Gastrocnemius medialis (tissue), 4 donors: Measurements from ENCODE around the gene HACL1. TPM values are rescaled to one million over a fixed set of nuclear protein-coding genes. Genes with fewer than 3 reads are reported as not detected.

Experiments used
- ATAC-seq, 2 donors: fragments of 150-250 bp; one replicate each; pipeline ENCODE4 v1.9.1; 2016
- DNase-seq, 2 donors: peaks; one replicate each; pipeline ENCODE4 v3.0.0-alpha.2; 2019
- H3K27ac ChIP-seq, 4 donors: fragments of 200-600 bp; sonication (generic); 1 replicate in 1 of 4; 2 replicates in 3 of 4; pipeline ENCODE4 v1.5.1; 2016 to 2018; ENCODE audit warnings: mild to moderate bottlenecking in 2 of 4, moderate library complexity in 1 of 4
- H3K27me3 ChIP-seq, 3 donors: fragments of 200-600 bp; sonication (generic) in 2 of 3; 1 replicate in 1 of 3; 2 replicates in 2 of 3; pipeline versions ENCODE4 v1.5.1 to v1.6.0; 2016 to 2019; ENCODE audit warnings: mild to moderate bottlenecking in 1 of 3, moderate library complexity in 1 of 3
- H3K36me3 ChIP-seq, 2 donors: fragments of 200-600 bp; sonication (generic) in 1 of 2; one replicate each; pipeline ENCODE4 v1.5.1; 2017 to 2018
- H3K4me1 ChIP-seq, 2 donors: fragments of 200-600 bp; sonication (generic) in 1 of 2; one replicate each; pipeline ENCODE4 v1.5.1; 2016 to 2017; ENCODE audit warnings: mild to moderate bottlenecking in 2 of 2
- H3K4me3 ChIP-seq, 4 donors: fragments of 200-600 bp; sonication (generic) in 3 of 4; 1 replicate in 1 of 4; 2 replicates in 3 of 4; pipeline ENCODE4 v1.5.1; 2016 to 2019; ENCODE audit warnings: mild to moderate bottlenecking in 2 of 4
- H3K9me3 ChIP-seq, 3 donors: fragments of 200-600 bp; sonication (generic) in 2 of 3; 1 replicate in 1 of 3; 2 replicates in 2 of 3; pipeline ENCODE4 v1.5.1; 2016 to 2019
- CTCF ChIP-seq, 5 experiments: fragments of 450-650 bp in 3 of 5; fragments of 200-600 bp in 2 of 5; sonication (generic) in 2 of 5; IDR thresholded peaks in 4 of 5; conservative IDR thresholded peaks in 1 of 5; 1 replicate in 4 of 5; 2 replicates in 1 of 5; pipeline ENCODE4 v1.5.1; 2016 to 2019; ENCODE audit warnings: antibody characterized with exemption in 5 of 5, mild to moderate bottlenecking in 3 of 5, moderate library complexity in 3 of 5
- POLR2A ChIP-seq, 2 donors: fragments of 450-650 bp; IDR thresholded peaks; one replicate each; pipeline ENCODE4 v1.6.1; 2017; ENCODE audit warnings: antibody characterized with exemption in 2 of 2, mild to moderate bottlenecking in 2 of 2, moderate library complexity in 2 of 2
- in situ Hi-C, 4 donors: fragments of 200-750 bp; cut with MboI; loops; one replicate each; pipeline versions ENCODE4 v1.15.0 to v1.8.0; 2017; ENCODE audit warnings: low sequenced_read_pairs in 4 of 4
- intact Hi-C: fragments of 100-400 bp; cut with DNase I; formaldehyde crosslinking; loops from one replicate; pipeline ENCODE4 v1.15.1; 2023; ENCODE audit warnings: low total_unique reads
- total RNA-seq, 4 donors: library from RNA; depleted of rRNA; stranded (reverse); fragments of >200 nt; gene quantifications; one replicate each; pipeline versions ENCODE4 v1.1.0 to v1.2.3, GENCODE V29; 2016

HACL1 gene
- total RNA-seq, 4 donors from 2014 or later = 23.5 to 27.1 (median 24.5) TPM

GRCh38 chr3:15638193-15638890 is 37.0 kb upstream of the HACL1 start:
- Histone ChIP-seq H3K36me3 (peaks cover 0 to 3% of the 10 kb centered on the region in 2 donors), H3K27ac (peak overlapping the region; percentile 77 to 90 (median 84)), H3K27me3 (no peaks in the 10 kb centered on the region), H3K9me3 (no peaks in the 10 kb centered on the region), H3K4me3 (peak overlapping the region in 1 of 4 donors; percentile 10), H3K4me1 (peaks cover 61 to 63% of the 10 kb centered on the region in 2 donors)
- in situ Hi-C loops (loop anchor here (10.0 to 25.0 kb wide), 3 partner anchors 399 to 606 kb away; no protein-coding TSS in a partner anchor), intact Hi-C loops (loop anchor here (5.0 to 10.0 kb wide), 3 partner anchors 36 to 419 kb away; partner anchors contain the start of genes BTD and HACL1)
- peak in 1 of 2 donors; percentile 12 for ATAC-seq
- peak in 1 of 2 donors; percentile 57 for DNase-seq
- TF ChIP-seq POLR2A (IDR thresholded peaks at IDR 0.05) (no peak), CTCF (IDR thresholded peaks at IDR 0.05 in 4 of 5, conservative IDR thresholded peaks at IDR 0.05 in 1 of 5) (no peak)

GRCh38 chr3:15637131-15637951 is 36.0 kb upstream of the HACL1 start:
- Histone ChIP-seq H3K4me1 (peaks cover 62 to 65% of the 10 kb centered on the region in 2 donors), H3K9me3 (no peaks in the 10 kb centered on the region), H3K27me3 (no peaks in the 10 kb centered on the region), H3K36me3 (peaks cover 0 to 3% of the 10 kb centered on the region in 2 donors), H3K4me3 (peak overlapping the region in 2 of 4 donors; percentile 1 to 10), H3K27ac (peak overlapping the region; percentile 77 to 90 (median 84))
- DNase-seq (peak; percentile 56 to 80), ATAC-seq (peak; percentile 63 to 81)
- in situ Hi-C loops (loop anchor here (10.0 to 25.0 kb wide), 3 partner anchors 400 to 607 kb away; no protein-coding TSS in a partner anchor), intact Hi-C loops (loop anchor here (5.0 to 10.0 kb wide), 3 partner anchors 35 to 420 kb away; partner anchors contain the start of genes BTD and HACL1)
- TF ChIP-seq CTCF (IDR thresholded peaks at IDR 0.05 in 4 of 5, conservative IDR thresholded peaks at IDR 0.05 in 1 of 5) = no peak
- peak in 1 of 2 donors; percentile 27 for TF ChIP-seq POLR2A (IDR thresholded peaks at IDR 0.05)

- Histone ChIP-seq H3K4me3 (peak overlapping the region in 3 of 4 donors; percentile 8 to 26 (median 11)), H3K9me3 (no peaks in the 10 kb centered on the region), H3K27me3 (no peaks in the 10 kb centered on the region), H3K27ac (peak overlapping the region; percentile 77 to 90 (median 84)), H3K36me3 (no peaks in the 10 kb centered on the region), H3K4me1 (peaks cover 62 to 65% of the 10 kb centered on the region in 2 donors)
- ATAC-seq (peak; percentile 16 to 21), DNase-seq (no peak)
- no peak for TF ChIP-seq POLR2A (IDR thresholded peaks at IDR 0.05)
- TF ChIP-seq CTCF (IDR thresholded peaks at IDR 0.05 in 4 of 5, conservative IDR thresholded peaks at IDR 0.05 in 1 of 5) = no peak
- intact Hi-C loops = loop anchor here (5.0 to 10.0 kb wide), 3 partner anchors 34 to 421 kb away; partner anchors contain the start of genes BTD and HACL1
- in situ Hi-C loops = loop anchor here (10.0 to 25.0 kb wide), 3 partner anchors 401 to 609 kb away; no protein-coding TSS in a partner anchor
Measured at GRCh38 chr3:15636028-15636709, 34.8 kb upstream of the HACL1 start.

- intact Hi-C loops = loop anchor here (5.0 to 10.0 kb wide), 3 partner anchors 33 to 422 kb away; partner anchors contain the start of genes BTD and HACL1
- in situ Hi-C loops = loop anchor here (10.0 to 25.0 kb wide), 3 partner anchors 402 to 610 kb away; no protein-coding TSS in a partner anchor
- ATAC-seq (peak; percentile 18 to 42), DNase-seq (peak; percentile 38 to 61)
- Histone ChIP-seq H3K27ac (peak overlapping the region; percentile 77 to 90 (median 84)), H3K9me3 (no peaks in the 10 kb centered on the region), H3K36me3 (no peaks in the 10 kb centered on the region), H3K27me3 (no peaks in the 10 kb centered on the region), H3K4me1 (peaks cover 62 to 65% of the 10 kb centered on the region in 2 donors), H3K4me3 (peak overlapping the region in 1 of 4 donors; percentile 26)
- TF ChIP-seq CTCF (IDR thresholded peaks at IDR 0.05 in 4 of 5, conservative IDR thresholded peaks at IDR 0.05 in 1 of 5) (no peak), POLR2A (IDR thresholded peaks at IDR 0.05) (no peak)
Measured at GRCh38 chr3:15635121-15635661, 33.8 kb upstream of the HACL1 start.
